NCI-H1105 treated with DMSO at 0.1 percent for 48 hours (cell line): ENCODE results near the gene STRIP2.
A peak's percentile ranks its signal among the peaks of the same experiment; 100 is the strongest.
"Not testable (repeated sequence)": the region's sequence is repeated elsewhere in the genome, so short reads cannot be mapped to it uniquely, and the experiment has no call there.

Source experiments
- DNase-seq: peaks from one replicate; lab custom pipeline; 2025; lab: John Stamatoyannopoulos, UW

STRIP2 gene

GRCh38 chr7:129433847-129434674 is at the start of gene STRIP2:
Gene STRIP2, plus strand, starts transcription at chr7:129434432. Its CDS starts 41 bp downstream, at chr7:129434473.
- peak; percentile 89 for DNase-seq

DNA sequence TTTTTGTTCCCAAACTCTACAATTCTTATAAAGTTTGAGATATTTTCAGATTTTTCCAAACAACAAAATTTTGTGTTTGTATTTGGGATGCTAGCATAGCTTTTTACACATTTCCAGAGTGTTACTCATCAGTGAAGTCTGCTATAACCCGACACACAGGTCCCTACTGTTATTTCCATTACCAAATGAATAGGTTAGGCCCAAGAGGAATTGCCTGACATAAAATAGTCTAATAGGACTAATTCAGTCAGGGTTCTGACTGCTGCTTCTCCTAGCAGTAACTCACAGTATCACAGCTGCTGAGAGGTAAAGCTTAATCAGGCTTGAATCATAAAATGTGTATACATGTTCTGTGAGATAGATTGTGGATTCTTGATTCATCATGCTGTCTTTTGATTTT is 49.1 kb upstream of the STRIP2 start:
- DNase-seq = no peak

GRCh38 chr7:129385598-129385997 is 48.6 kb upstream of the STRIP2 start:
- DNase-seq = no peak

DNA sequence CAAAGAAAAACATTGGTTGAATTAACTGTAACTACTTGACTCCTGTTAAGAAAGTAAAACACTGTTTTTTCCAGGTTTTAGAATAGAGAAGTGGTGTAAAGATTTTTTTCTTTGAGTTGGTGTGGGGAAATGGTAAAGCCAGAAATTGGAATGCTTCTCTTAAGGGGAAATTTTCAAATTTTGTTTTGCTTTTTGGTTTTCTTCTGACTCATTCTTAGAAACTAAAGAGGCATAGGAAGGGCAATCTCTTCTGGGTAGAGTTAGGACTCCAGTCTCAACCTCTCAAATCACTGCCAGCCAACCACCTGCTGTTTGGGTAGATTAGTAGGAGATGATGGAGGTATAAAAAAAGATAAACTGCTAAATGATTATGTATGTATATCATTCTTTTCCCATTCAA is 47.7 kb upstream of the STRIP2 start:
- DNase-seq = no peak

DNA sequence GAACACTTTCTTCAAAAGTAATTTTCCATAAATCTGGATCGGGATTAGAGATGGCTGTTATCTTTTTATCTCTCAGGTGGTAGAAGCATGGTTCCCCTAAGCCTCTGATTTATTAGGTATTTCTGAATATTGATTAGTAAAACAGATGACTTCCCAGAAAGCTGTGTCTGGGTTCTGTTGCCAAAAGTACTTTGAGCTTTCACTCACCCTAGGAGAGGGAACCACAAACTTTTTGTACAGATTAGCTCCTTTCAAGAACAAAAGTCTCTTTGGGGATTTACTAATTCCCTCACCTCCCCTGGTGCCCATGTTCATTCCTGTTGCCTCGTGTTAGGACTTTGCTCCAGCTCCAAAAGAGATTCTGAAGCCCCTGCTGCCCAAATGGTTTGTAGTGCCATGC is 46.7 kb upstream of the STRIP2 start:
- no peak for DNase-seq

- DNase-seq = no peak
Observed at GRCh38 chr7:129388333-129389098, 45.7 kb upstream of the STRIP2 start.

- DNase-seq = no peak
Observed at GRCh38 chr7:129389829-129390228, 44.4 kb upstream of the STRIP2 start.

DNA sequence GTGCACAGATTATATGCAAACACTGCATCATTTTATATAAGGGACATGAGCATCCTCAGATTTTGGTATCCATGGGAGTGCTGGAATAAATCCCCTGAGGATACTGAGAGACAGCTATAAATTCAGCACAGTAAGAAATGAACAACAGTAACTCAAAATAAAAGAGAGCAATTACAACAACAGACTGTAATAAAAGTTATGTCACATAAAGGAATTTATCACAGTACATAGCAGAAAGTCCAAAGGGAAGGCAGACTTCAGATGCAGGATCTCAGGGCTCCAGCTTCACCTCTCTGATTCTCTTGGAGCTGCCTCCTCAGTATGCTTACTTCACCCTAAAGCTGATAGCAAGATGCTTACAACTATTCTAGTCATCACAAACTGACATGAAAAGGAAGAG is 43.9 kb upstream of the STRIP2 start:
- no peak for DNase-seq

GRCh38 chr7:129391546-129392171 is 42.6 kb upstream of the STRIP2 start:
- DNase-seq = no peak

- no peak for DNase-seq
Observed at GRCh38 chr7:129393255-129393654, 41.0 kb upstream of the STRIP2 start.

- no peak for DNase-seq
Observed at GRCh38 chr7:129394101-129394500, 40.1 kb upstream of the STRIP2 start.

- no peak for DNase-seq
Observed at GRCh38 chr7:129394982-129395914, 39.0 kb upstream of the STRIP2 start.

- no peak for DNase-seq
Observed at GRCh38 chr7:129401228-129401966, 32.8 kb upstream of the STRIP2 start.

DNA sequence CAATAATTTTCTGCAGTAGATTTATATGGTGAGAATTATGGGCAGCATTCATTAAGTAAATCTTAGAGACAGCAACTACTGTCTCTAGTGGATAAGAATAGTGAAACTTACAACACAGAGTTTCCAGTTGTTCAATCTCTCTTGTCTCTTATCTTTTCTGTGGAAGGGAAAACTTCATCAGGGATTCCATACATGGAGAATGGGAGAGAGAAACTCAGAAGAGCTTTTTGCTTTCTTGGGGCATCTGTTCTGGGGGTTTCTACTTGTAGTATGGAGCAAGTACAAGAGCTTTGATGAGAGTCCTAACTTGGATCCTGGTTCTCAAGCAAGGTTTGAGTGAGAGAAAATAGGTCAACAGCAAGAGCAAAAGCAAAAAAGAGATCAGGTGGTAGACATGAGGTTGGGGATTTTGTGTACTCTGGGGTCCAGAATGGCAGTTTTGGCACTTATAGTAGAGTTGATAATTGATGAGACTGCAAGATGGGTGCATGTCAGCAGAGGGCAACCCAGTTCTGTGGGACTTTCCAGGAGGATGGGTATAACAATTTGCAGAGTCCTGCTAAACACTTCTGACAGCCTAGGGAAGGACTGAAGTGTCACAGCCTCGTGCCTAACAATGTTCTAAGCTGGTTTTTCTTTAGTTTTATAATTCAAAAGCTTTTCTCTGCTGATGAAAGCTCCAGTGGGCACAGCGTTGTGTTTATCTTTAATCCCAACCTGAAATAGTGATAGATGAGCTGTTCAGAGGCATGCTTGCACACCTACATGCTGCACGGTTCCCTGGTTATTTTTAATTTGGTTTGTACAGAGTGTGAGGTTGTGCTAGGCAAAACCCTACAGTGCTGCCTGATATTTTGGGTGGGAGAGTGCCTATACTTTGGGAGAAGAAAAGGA is 32.0 kb upstream of the STRIP2 start:
- no peak for DNase-seq

DNA sequence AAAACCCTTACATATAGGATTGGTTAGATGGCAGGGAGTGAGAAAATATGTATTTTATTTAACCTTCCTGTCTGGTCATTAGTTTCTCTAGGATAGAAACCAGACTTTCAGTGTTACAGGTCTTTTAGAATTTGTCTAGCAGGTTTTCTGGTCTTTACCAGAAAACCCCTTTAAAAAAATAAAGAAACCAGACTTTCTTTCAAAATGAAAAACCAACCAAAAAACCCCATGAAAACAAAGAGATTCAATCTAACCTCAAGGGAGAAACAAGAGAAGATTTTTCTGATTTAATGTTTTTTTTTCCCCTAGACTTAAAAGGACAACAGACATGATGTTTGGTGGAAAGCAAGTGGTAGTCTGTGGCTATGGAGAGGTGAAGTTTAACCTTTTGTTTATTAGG is 28.7 kb upstream of the STRIP2 start:
- no peak for DNase-seq

- DNase-seq = not testable (repeated sequence)
Observed at GRCh38 chr7:129410238-129410637, 24.0 kb upstream of the STRIP2 start.

DNA sequence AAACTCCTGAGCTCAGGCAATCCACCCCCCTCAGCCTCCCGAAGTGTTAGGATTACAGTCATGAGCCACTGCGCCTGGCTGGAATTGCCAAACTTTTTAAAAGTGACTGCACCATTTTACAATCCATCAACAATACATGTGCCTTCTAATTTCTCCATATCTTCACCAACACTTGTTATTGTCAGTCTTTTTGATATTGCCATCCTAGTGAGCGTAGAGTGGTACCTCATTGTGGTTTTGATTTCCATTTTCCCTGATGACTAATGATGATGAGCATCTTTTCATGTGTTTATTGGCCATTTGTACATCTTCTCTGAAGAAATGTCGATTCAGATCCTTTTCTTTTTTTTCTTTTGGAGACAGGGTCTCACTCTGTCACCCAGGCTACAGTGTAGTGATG is 21.7 kb upstream of the STRIP2 start:
- DNase-seq = no peak

- no peak for DNase-seq
Observed at GRCh38 chr7:129417073-129417472, 17.2 kb upstream of the STRIP2 start.

DNA sequence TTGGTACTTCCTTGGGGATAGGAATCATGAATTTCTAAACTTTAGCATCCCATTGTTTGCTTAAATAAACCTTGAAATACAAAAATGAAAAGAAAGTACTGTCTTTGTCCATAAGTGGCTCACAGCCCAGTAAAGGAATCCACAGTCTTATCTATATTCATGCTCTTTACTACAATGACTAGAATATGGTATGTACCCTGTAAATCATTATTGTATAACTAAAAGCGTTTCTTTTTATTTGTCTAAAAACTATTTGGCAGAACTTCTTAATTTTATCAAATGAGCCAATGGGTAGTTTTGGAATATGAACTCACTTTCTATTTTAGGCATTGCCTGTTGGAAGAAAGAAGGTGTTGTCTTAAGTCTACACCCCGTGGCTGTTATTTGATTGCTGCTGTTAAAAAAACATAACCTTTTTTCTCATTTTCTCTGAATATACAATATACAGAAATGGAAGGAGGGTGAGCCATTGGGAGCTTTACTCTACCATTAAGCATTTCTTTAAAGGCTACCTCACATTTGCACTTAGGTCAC is 12.4 kb upstream of the STRIP2 start:
- no peak for DNase-seq

- DNase-seq = no peak
Observed at GRCh38 chr7:129422727-129423126, 11.5 kb upstream of the STRIP2 start.
